ENCODE data around the gene CDH16. TPM values are rescaled to one million over a fixed set of nuclear protein-coding genes. Genes with fewer than 3 reads are reported as not detected.
A peak's percentile ranks its signal among the peaks of the same experiment; 100 is the strongest.

The CDH16 gene
- total and polyA plus RNA-seq, 8 donors: not detected

DNA sequence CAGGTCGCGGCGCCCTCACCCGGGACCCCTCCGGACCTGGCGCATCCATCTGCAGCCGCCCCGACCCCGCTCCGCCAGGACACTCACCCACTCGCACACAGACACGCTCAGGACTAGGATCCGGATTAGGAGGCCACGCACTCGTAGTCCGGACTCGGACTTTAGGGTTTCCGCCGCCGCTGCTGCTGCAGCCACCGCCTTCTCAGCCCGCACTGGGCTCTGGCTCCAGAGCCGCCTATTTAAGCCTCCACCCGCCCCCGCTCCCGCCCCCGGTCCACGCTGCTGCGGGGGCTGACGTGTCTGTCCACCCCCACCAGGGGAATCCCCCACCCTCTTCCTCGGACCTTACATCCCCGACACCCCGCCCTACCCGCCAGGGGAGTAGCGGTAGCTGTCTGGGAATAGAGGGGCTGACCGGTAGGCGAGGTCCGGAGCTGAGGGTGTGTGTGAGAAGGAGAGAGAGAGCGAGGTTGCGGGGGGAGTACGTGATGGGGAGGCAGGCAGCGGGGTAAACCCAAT, 6.7 kb upstream of the CDH16 start, which contains the start of gene RRAD:
RRAD (minus strand) TSS at position 214 of the 519 bp plus-strand sequence. CDS start 356 bp downstream, outside the sequence.
- H3K4me1 ChIP-seq: no peaks in the 10 kb centered on the region
- H3K36me3 ChIP-seq: no peaks in the 10 kb centered on the region
- ATAC-seq (peak in 3 of 4 donors; percentile 14 to 41 (median 33)), FAIRE-seq (no peak), DNase-seq (peak in 1 of 6 donors; percentile 75)
- no peak within 1 kb of the TSS for H3K27ac ChIP-seq
- no peaks in the 10 kb centered on the region for H3K27me3 ChIP-seq
- H3K4me3 ChIP-seq: peak within 1 kb of the TSS in 2 of 4 donors; percentile 4 to 38
- no peaks in the 10 kb centered on the region for H3K9me3 ChIP-seq
- intact Hi-C loops (cut with DNase I): no loop called here
- 16 to 17% methylated on average over 34 to 42 of the region's 42 CpGs for WGBS, 2 donors
- TF ChIP-seq, protein P1, sequence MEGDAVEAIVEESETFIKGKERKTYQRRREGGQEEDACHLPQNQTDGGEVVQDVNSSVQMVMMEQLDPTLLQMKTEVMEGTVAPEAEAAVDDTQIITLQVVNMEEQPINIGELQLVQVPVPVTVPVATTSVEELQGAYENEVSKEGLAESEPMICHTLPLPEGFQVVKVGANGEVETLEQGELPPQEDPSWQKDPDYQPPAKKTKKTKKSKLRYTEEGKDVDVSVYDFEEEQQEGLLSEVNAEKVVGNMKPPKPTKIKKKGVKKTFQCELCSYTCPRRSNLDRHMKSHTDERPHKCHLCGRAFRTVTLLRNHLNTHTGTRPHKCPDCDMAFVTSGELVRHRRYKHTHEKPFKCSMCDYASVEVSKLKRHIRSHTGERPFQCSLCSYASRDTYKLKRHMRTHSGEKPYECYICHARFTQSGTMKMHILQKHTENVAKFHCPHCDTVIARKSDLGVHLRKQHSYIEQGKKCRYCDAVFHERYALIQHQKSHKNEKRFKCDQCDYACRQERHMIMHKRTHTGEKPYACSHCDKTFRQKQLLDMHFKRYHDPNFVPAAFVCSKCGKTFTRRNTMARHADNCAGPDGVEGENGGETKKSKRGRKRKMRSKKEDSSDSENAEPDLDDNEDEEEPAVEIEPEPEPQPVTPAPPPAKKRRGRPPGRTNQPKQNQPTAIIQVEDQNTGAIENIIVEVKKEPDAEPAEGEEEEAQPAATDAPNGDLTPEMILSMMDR (IDR thresholded peaks at IDR 0.05): no peak

DNA sequence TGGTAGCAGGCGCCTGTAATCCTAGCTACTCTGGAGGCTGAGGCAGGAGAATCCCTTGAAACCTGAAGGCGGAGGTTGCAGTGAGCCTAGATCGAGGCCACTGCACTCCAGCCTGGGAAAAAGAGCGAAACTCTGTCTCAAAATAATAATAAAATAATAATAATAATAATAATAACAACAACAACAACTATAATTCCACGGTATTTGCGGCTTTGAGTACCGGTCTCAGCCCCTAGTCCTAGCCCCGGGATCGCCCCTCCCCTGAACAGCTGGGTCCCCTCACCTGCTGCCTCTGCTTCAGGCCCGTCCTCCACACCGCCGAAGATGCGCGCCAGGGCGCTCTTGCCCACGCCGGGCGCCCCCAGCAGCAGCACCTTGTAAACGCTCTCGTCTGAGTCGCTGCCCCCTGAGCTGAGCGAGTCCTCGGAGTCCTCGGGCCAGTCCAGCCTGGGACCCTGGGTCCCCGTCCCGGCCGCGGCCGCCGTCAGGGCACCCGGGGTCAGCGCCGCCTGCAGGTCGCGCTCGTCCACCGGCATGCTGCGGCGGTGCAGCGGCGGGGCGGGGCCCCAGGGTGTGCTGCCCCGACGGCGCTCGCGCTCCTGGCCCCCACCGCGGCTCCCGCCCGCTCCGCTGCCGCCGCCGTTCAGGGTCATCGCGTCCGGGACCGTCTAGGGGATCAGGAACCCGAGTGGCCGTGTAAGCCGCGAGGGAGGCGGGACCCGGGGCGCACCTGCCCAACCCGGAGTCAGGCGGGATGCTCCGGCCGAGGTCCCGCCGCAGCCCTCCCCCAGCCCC, 6.0 kb upstream of the CDH16 start:
- no peak overlapping the region for H3K27ac ChIP-seq
- WGBS, 2 donors: 9% methylated on average over 61 to 72 of the region's 72 CpGs
- DNase-seq: peak in 2 of 6 donors; percentile 59 to 74
- no peak for FAIRE-seq
- intact Hi-C loops (cut with DNase I): no loop called here
- TF ChIP-seq, protein P1 (IDR thresholded peaks at IDR 0.05): no peak
- H3K4me3 ChIP-seq: peak overlapping the region in 2 of 4 donors; percentile 4 to 38
- no peaks in the 10 kb centered on the region for H3K4me1 ChIP-seq
- ATAC-seq: peak; percentile 49 to 75 (median 57)
- H3K9me3 ChIP-seq: no peaks in the 10 kb centered on the region
- H3K27me3 ChIP-seq: no peaks in the 10 kb centered on the region
- no peaks in the 10 kb centered on the region for H3K36me3 ChIP-seq

DNA sequence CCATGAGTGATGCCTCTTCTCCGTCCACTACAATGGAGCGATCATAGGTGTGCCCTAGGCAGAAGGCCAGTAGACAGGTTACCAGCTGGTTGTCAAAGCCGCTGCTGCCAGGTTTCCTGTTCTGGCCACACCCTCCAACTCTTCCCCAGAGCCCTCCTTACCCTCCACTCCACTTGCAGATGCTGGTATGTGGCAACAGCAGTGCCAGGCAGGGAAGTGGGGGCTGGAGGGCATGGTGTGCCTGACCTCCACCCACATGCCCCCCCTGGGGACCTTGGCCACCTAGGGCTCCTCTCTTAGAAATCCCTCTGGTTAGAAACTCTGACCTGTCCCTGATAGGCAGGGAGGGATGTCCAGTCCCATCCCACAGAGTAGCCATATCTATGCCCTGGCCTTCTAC, 5.2 kb upstream of the CDH16 start:
- TF ChIP-seq, protein P1 (IDR thresholded peaks at IDR 0.05): no peak
- ATAC-seq (peak in 1 of 4 donors; percentile 5), DNase-seq (no peak), FAIRE-seq (no peak)
- Histone ChIP-seq H3K4me3 (no peak overlapping the region), H3K4me1 (no peaks in the 10 kb centered on the region), H3K27ac (no peak overlapping the region), H3K36me3 (no peaks in the 10 kb centered on the region), H3K9me3 (no peaks in the 10 kb centered on the region), H3K27me3 (no peaks in the 10 kb centered on the region)
- intact Hi-C loops (cut with DNase I): no loop called here
- WGBS, 2 donors: 43 to 55% methylated on average over 3 of the region's 3 CpGs

DNA sequence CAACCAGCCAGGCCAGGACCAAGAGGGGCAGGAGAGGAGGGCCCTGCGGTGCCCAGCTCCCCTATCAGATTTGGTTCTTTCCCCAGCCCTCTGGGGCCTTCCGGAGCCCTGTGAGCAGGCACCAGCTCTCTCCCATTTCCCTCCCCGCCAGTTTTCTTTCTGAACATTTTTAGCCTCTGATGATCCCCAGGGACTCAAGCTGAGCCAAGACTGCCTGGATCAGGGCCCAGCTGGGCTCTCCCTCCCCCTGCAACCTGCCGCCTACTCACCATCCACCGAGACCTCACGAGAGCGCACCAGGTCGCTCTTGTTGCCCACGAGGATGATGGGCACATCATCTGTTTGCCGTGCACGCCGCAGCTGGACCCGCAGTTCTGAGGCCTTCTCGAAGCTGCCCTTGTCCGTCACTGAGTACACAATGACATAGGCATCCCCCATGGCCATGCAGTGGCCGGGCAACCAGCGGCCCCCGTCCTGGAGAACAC, 4.6 kb upstream of the CDH16 start:
- H3K4me3 ChIP-seq: no peak overlapping the region
- no peak for FAIRE-seq
- no peaks in the 10 kb centered on the region for H3K36me3 ChIP-seq
- H3K27me3 ChIP-seq: no peaks in the 10 kb centered on the region
- intact Hi-C loops (cut with DNase I): no loop called here
- H3K27ac ChIP-seq: no peak overlapping the region
- no peaks in the 10 kb centered on the region for H3K4me1 ChIP-seq
- TF ChIP-seq, protein P1 (IDR thresholded peaks at IDR 0.05): no peak
- DNase-seq: peak in 1 of 6 donors; percentile 63
- ATAC-seq: peak in 2 of 4 donors; percentile 5 to 35
- no peaks in the 10 kb centered on the region for H3K9me3 ChIP-seq
- 57 to 71% methylated on average over 16 to 18 of the region's 18 CpGs for WGBS, 2 donors
